ENCODE data around the gene AMPD2. TPM values are rescaled to one million over a fixed set of nuclear protein-coding genes. Genes with fewer than 3 reads are reported as not detected.

Gene AMPD2
- total RNA-seq, 2 experiments from 2014 or later: 114 to 122 TPM

GRCh38 chr1:109637446-109637845 lies 17.8 kb downstream of the AMPD2 start:
- Mint-ChIP-seq H3K27ac (no peak overlapping the region), H3K27me3 (peaks cover 3% of the 10 kb centered on the region), H3K9me3 (no peaks in the 10 kb centered on the region), H3K4me3 (no peak overlapping the region), H3K4me1 (peaks cover 13% of the 10 kb centered on the region), H3K36me3 (no peaks in the 10 kb centered on the region)
- DNase-seq (no peak), ATAC-seq (ENCODE audit: low read depth) (no peak)
- POLR2A ChIA-PET: interaction anchor here (1.1 to 1.7 kb wide), 2 partner anchors 88 to 294 kb away, joined by 3 to 5 read pairs; partner anchors contain the start of gene GNAI3

- H3K4me3 Mint-ChIP-seq: no peak overlapping the region
- ATAC-seq (ENCODE audit: low read depth): no peak
- POLR2A ChIA-PET: interaction anchor here (1.0 to 2.8 kb wide), 3 partner anchors 10 to 93 kb away, joined by 4 to 18 read pairs (median 13); partner anchors contain the start of gene GNAI3
- H3K9me3 Mint-ChIP-seq: no peaks in the 10 kb centered on the region
- H3K36me3 Mint-ChIP-seq: no peaks in the 10 kb centered on the region
- no peak for DNase-seq
- peaks cover 3% of the 10 kb centered on the region for H3K27me3 Mint-ChIP-seq
- H3K27ac Mint-ChIP-seq: no peak overlapping the region
- H3K4me1 Mint-ChIP-seq: peaks cover 17% of the 10 kb centered on the region
Measured at GRCh38 chr1:109639063-109639840, 19.6 kb downstream of the AMPD2 start.

DNA sequence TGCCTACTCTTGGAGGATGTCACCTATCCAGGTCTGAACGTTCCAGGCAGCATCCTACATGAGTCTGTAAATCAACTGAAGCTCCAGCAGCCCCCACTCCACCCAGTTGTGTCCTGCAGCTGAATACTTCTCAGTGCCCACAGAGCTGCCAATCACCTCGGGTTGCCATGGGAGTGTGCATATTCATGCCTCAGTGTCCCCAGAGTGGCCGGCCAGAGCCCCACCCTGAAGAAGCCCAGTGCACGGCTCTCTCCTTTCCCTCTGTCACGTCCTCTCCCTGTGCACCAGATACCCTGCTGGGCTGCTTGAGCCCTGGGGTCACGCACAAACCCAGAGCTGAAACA lies 20.2 kb downstream of the AMPD2 start:
- POLR2A ChIA-PET: interaction anchor here (1.0 to 2.8 kb wide), 4 partner anchors 9 to 345 kb away, joined by 4 to 18 read pairs (median 12); partner anchors contain the start of genes AHCYL1 and GNAI3
- H3K27ac Mint-ChIP-seq: no peak overlapping the region
- H3K9me3 Mint-ChIP-seq: no peaks in the 10 kb centered on the region
- peaks cover 3% of the 10 kb centered on the region for H3K27me3 Mint-ChIP-seq
- no peak overlapping the region for H3K4me3 Mint-ChIP-seq
- DNase-seq (no peak), ATAC-seq (ENCODE audit: low read depth) (no peak)
- no peaks in the 10 kb centered on the region for H3K36me3 Mint-ChIP-seq
- H3K4me1 Mint-ChIP-seq: peaks cover 11% of the 10 kb centered on the region

DNA sequence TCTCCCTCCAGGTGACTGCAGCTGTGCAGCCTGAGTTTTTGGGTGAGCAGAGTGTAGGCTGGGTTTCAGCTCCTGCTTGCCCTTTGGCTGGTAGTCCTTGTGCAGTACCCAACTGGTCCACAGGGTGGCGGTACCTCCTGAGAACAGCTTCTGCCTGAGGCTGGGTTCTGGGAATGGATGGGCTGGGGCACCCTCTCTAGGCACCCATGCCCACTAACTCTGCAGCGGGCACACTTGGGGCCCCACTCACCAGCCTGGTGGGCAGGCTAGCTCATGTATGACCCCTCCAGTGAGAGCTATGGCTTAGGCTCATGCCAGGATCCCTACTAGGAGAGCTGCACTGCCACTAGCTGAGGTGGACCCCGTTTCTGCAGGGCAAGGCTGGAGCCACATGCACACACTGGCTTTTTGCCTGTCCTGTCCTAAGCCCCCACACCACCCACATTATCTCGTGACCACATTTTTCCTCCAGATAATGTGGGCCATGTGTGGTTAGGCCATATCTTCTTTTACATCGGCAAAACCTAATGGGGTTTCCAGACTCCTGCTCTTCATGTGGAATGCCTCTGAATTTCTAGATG lies 20.7 kb downstream of the AMPD2 start:
- no peaks in the 10 kb centered on the region for H3K36me3 Mint-ChIP-seq
- peaks cover 8% of the 10 kb centered on the region for H3K4me1 Mint-ChIP-seq
- peak; percentile 71 for ATAC-seq (ENCODE audit: low read depth)
- POLR2A ChIA-PET: interaction anchor here (1.0 to 2.8 kb wide), 4 partner anchors 9 to 344 kb away, joined by 4 to 18 read pairs (median 12); partner anchors contain the start of genes AHCYL1 and GNAI3
- H3K4me3 Mint-ChIP-seq: no peak overlapping the region
- peaks cover 3% of the 10 kb centered on the region for H3K27me3 Mint-ChIP-seq
- DNase-seq: peak; percentile 93
- no peak overlapping the region for H3K27ac Mint-ChIP-seq
- H3K9me3 Mint-ChIP-seq: no peaks in the 10 kb centered on the region

GRCh38 chr1:109641078-109641740 lies 21.6 kb downstream of the AMPD2 start:
- H3K27me3 Mint-ChIP-seq: peaks cover 3% of the 10 kb centered on the region
- H3K36me3 Mint-ChIP-seq: no peaks in the 10 kb centered on the region
- no peak overlapping the region for H3K4me3 Mint-ChIP-seq
- H3K4me1 Mint-ChIP-seq: peaks cover 8% of the 10 kb centered on the region
- POLR2A ChIA-PET: interaction anchor here (1.3 to 2.8 kb wide), 2 partner anchors 95 to 344 kb away, joined by 11 to 13 read pairs; partner anchors contain the start of gene AHCYL1
- no peak for ATAC-seq (ENCODE audit: low read depth)
- no peaks in the 10 kb centered on the region for H3K9me3 Mint-ChIP-seq
- H3K27ac Mint-ChIP-seq: no peak overlapping the region
- no peak for DNase-seq

DNA sequence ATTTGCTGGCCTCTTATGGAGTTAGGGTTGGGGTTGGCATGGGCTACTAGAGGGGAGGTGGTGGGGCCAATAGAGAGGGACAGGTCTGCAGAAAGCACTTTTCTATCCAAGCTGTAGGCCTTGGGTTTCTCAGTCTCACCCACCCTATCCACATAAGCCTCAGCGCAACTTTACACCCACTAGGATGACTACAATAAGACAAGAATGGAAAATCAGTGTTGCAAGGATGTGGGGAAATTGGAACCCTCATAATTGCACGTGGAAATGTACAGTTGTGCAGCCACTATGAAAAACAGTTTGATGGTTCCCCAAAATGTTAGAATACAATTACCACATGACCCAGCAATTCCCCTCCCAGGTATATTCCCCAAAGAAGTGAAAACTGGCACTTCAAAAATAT lies 22.2 kb downstream of the AMPD2 start:
- Mint-ChIP-seq H3K27me3 (peaks cover 3% of the 10 kb centered on the region), H3K27ac (no peak overlapping the region), H3K9me3 (no peaks in the 10 kb centered on the region), H3K4me1 (peaks cover 8% of the 10 kb centered on the region), H3K36me3 (no peaks in the 10 kb centered on the region), H3K4me3 (no peak overlapping the region)
- ATAC-seq (ENCODE audit: low read depth) (no peak), DNase-seq (no peak)
- POLR2A ChIA-PET: no interaction called here

DNA sequence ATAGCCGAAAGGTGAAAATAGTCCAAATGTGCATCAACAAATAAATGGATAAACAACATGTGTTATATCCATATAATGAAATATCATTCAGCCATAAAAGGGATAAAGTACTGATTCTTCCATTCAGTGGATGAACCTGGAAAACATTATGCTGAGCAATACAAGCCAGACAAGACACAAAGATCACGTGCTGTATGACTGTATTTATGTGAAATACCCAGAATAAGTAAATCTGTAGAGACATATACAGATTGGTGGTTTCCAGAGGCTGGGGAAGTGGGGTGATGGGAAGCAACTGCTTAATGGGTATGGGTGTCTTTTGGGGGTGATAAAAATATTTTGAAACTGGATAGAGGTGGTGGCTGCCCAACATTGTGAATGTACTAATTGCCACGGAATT lies 23.0 kb downstream of the AMPD2 start:
- DNase-seq: no peak
- Mint-ChIP-seq H3K36me3 (no peaks in the 10 kb centered on the region), H3K4me3 (no peak overlapping the region), H3K4me1 (peaks cover 8% of the 10 kb centered on the region), H3K27ac (no peak overlapping the region), H3K9me3 (no peaks in the 10 kb centered on the region), H3K27me3 (peaks cover 3% of the 10 kb centered on the region)
- no peak for ATAC-seq (ENCODE audit: low read depth)
- POLR2A ChIA-PET: no interaction called here

- Mint-ChIP-seq H3K27ac (no peak overlapping the region), H3K4me3 (no peak overlapping the region), H3K9me3 (no peaks in the 10 kb centered on the region), H3K4me1 (peaks cover 8% of the 10 kb centered on the region), H3K36me3 (no peaks in the 10 kb centered on the region), H3K27me3 (peaks cover 3% of the 10 kb centered on the region)
- peak; percentile 94 for ATAC-seq (ENCODE audit: low read depth)
- POLR2A ChIA-PET: no interaction called here
- DNase-seq: peak; percentile 93
Measured at GRCh38 chr1:109643385-109644230, 24.0 kb downstream of the AMPD2 start.

GRCh38 chr1:109644670-109645069 lies 25.0 kb downstream of the AMPD2 start:
- Mint-ChIP-seq H3K27ac (no peak overlapping the region), H3K9me3 (no peaks in the 10 kb centered on the region), H3K27me3 (peaks cover 3% of the 10 kb centered on the region), H3K36me3 (no peaks in the 10 kb centered on the region), H3K4me1 (peaks cover 11% of the 10 kb centered on the region), H3K4me3 (no peak overlapping the region)
- DNase-seq: no peak
- POLR2A ChIA-PET: no interaction called here
- ATAC-seq (ENCODE audit: low read depth): no peak

DNA sequence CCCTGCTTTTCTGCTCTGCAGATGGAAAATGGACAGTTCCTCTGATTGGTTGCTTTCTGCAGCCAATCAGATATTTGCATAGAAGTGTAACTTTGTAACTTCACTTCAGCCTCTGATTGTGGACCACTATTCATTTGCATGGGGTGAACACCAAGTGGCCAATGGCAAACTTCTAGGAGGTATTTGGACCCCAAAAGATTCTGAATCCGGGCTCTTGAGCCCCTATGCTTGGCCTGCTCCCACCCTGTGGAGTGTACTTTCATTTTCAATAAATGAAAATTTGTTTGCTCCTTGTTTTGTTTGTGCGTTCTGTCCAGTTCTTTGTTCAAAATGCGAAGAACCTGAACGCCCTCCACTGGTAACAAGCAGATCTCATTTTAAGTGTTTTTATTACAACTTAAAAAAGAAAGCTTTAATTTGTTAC lies 29.9 kb downstream of the AMPD2 start:
- no peak for ATAC-seq (ENCODE audit: low read depth)
- POLR2A ChIA-PET: interaction anchor here (1.0 to 1.6 kb wide), 3 partner anchors 10 to 335 kb away, joined by 4 to 5 read pairs (median 4); partner anchors contain the start of genes AHCYL1 and GNAI3
- Mint-ChIP-seq H3K4me3 (no peak overlapping the region), H3K4me1 (peaks cover 4% of the 10 kb centered on the region), H3K9me3 (no peaks in the 10 kb centered on the region), H3K36me3 (no peaks in the 10 kb centered on the region), H3K27me3 (peaks cover 30% of the 10 kb centered on the region), H3K27ac (no peak overlapping the region)
- DNase-seq: no peak

- ATAC-seq (ENCODE audit: low read depth) (no peak), DNase-seq (no peak)
- Mint-ChIP-seq H3K9me3 (no peaks in the 10 kb centered on the region), H3K27me3 (peaks cover 33% of the 10 kb centered on the region), H3K4me1 (peaks cover 10% of the 10 kb centered on the region), H3K27ac (no peak overlapping the region), H3K4me3 (no peak overlapping the region), H3K36me3 (no peaks in the 10 kb centered on the region)
- POLR2A ChIA-PET: interaction anchor here (1.4 kb wide), 1 partner anchor 123 kb away, joined by 3 read pairs; no protein-coding TSS in a partner anchor
Measured at GRCh38 chr1:109650609-109651008, 31.0 kb downstream of the AMPD2 start.

DNA sequence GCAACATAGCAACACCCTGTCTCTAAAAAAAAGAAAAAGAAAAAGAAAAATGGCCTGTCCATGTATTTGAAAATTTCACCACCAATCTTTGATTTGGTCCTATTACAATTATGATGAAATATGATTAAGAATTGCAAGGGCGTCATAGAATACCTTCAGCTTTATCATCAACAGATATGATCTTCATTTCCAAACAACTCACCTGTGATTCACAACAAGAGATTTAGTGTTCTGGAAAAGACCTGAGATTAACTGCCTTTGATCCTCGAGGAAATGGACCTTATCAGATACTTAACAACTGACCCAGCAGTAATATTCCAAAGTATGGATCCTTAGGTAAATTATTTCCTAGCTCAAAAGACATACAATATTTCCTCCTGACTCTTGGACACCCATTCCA lies 32.8 kb downstream of the AMPD2 start:
- no peak for ATAC-seq (ENCODE audit: low read depth)
- Mint-ChIP-seq H3K27me3 (peaks cover 33% of the 10 kb centered on the region), H3K4me3 (no peak overlapping the region), H3K9me3 (no peaks in the 10 kb centered on the region), H3K27ac (no peak overlapping the region), H3K4me1 (peaks cover 13% of the 10 kb centered on the region), H3K36me3 (no peaks in the 10 kb centered on the region)
- POLR2A ChIA-PET: no interaction called here
- no peak for DNase-seq

DNA sequence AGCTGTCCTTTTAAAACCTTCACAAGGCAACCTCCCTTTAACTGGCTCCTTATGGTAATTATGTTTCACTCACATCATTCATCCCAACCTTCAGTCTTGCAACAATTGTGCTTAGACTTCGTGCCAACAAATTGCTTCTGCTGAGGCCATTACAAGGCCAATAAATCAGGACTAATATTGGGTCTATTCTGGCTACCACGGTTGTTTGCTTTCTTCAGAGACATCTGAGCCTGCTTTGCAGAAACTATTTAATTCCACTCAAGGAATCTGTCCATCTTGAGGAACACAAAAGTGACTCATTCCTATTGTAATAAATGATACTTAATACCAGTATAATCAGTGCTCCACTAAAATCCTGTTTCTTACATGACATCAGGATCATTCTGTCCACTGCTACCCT lies 33.7 kb downstream of the AMPD2 start:
- ATAC-seq (ENCODE audit: low read depth) (no peak), DNase-seq (no peak)
- POLR2A ChIA-PET: no interaction called here
- Mint-ChIP-seq H3K27ac (no peak overlapping the region), H3K27me3 (peaks cover 33% of the 10 kb centered on the region), H3K4me3 (no peak overlapping the region), H3K9me3 (no peaks in the 10 kb centered on the region), H3K4me1 (peaks cover 13% of the 10 kb centered on the region), H3K36me3 (no peaks in the 10 kb centered on the region)

All from activated naive CD8-positive, alpha-beta T cell treated with anti-CD3 and anti-CD28 coated beads, Interleukin-2, amount 10 ng/mL, durations not matched to agents 7 days and 5 days (primary cell).